ENCODE measurements around the gene SUCLG1.
A peak's percentile ranks its signal among the peaks of the same experiment; 100 is the strongest.
"Not testable (repeated sequence)": the region's sequence is repeated elsewhere in the genome, so short reads cannot be mapped to it uniquely, and the experiment has no call there.

The SUCLG1 gene

GRCh38 chr2:84459018-84459943, at the start of gene SUCLG1:
Gene SUCLG1, minus strand, starts transcription at chr2:84459280. Its CDS starts 11 bp downstream, at chr2:84459269.
- DNase-seq: peak; percentile 78 to 80

- DNase-seq: no peak
Measured at GRCh38 chr2:84498150-84498799, 39.2 kb upstream of the SUCLG1 start.

GRCh38 chr2:84497285-84497684, 38.2 kb upstream of the SUCLG1 start:
- no peak for DNase-seq

GRCh38 chr2:84496386-84496785, 37.3 kb upstream of the SUCLG1 start:
- no peak for DNase-seq

- peak; percentile 54 to 57 for DNase-seq
Measured at GRCh38 chr2:84495539-84496146, 36.6 kb upstream of the SUCLG1 start.

- DNase-seq: no peak
Measured at GRCh38 chr2:84494070-84494469, 35.0 kb upstream of the SUCLG1 start.

GRCh38 chr2:84493514-84493913, 34.4 kb upstream of the SUCLG1 start:
- DNase-seq: no peak

GRCh38 chr2:84492571-84492970, 33.5 kb upstream of the SUCLG1 start:
- DNase-seq: peak in 1 of 2 experiments; percentile 4

- DNase-seq: no peak
Measured at GRCh38 chr2:84491741-84492140, 32.7 kb upstream of the SUCLG1 start.

GRCh38 chr2:84491256-84491655, 32.2 kb upstream of the SUCLG1 start:
- DNase-seq: no peak

GRCh38 chr2:84487298-84487996, 28.4 kb upstream of the SUCLG1 start:
- DNase-seq: no peak

- no peak for DNase-seq
Measured at GRCh38 chr2:84486441-84487115, 27.5 kb upstream of the SUCLG1 start.

- no peak for DNase-seq
Measured at GRCh38 chr2:84483320-84483719, 24.2 kb upstream of the SUCLG1 start.

GRCh38 chr2:84482603-84483002, 23.5 kb upstream of the SUCLG1 start:
- DNase-seq: no peak

GRCh38 chr2:84481702-84482101, 22.6 kb upstream of the SUCLG1 start:
- DNase-seq: no peak

GRCh38 chr2:84478867-84479266, 19.8 kb upstream of the SUCLG1 start:
- no peak for DNase-seq

- no peak for DNase-seq
Measured at GRCh38 chr2:84477886-84478285, 18.8 kb upstream of the SUCLG1 start.

- DNase-seq: no peak
Measured at GRCh38 chr2:84474176-84474575, 15.1 kb upstream of the SUCLG1 start.

GRCh38 chr2:84472856-84473565, 13.9 kb upstream of the SUCLG1 start:
- DNase-seq: no peak

GRCh38 chr2:84472423-84472822, 13.3 kb upstream of the SUCLG1 start:
- DNase-seq: not testable (repeated sequence)

GRCh38 chr2:84467389-84467788, 8.3 kb upstream of the SUCLG1 start:
- no peak for DNase-seq

GRCh38 chr2:84461310-84461709, 2.2 kb upstream of the SUCLG1 start:
- no peak for DNase-seq

All from AML-193 (cell line).